HepG2 (cell line): Measurements from ENCODE around the gene TAS2R4. TPM values are rescaled to one million over a fixed set of nuclear protein-coding genes. Genes with fewer than 3 reads are reported as not detected.

ENCODE experiments used
- ATF3 ChIP-seq: sonication (generic); formaldehyde crosslinking; IDR thresholded peaks from 2 replicates; pipeline ENCODE4 v1.4.0; 2020; ENCODE audit warnings: missing genetic modification reagents
- ATF4 ChIP-seq, 2 experiments: fragments of 450-650 bp in 1 of 2; sonication (generic) in 1 of 2; formaldehyde crosslinking; IDR thresholded peaks; 2 replicates each; pipeline versions ENCODE4 v1.5.0 to v1.8.0; 2020 to 2022; ENCODE audit warnings: mild to moderate bottlenecking in 1 of 2, missing genetic modification reagents in 1 of 2
- CEBPB ChIP-seq: IDR thresholded peaks from 2 replicates; pipeline ENCODE4 v1.6.1; 2011; ENCODE audit warnings: low read depth, low read length, improper control_type of control experiment, borderline replicate concordance
- LBX2 ChIP-seq: sonication (generic); formaldehyde crosslinking; IDR thresholded peaks from 2 replicates; pipeline ENCODE4 v1.5.0; 2020; ENCODE audit warnings: missing genetic modification reagents, mild to moderate bottlenecking, borderline replicate concordance
- RBAK ChIP-seq: sonication (generic); formaldehyde crosslinking; IDR thresholded peaks from 2 replicates; pipeline ENCODE4 v1.5.1; 2020; ENCODE audit warnings: mild to moderate bottlenecking, missing genetic modification reagents
- RBFOX2 ChIP-seq: fragments of 200-400 bp; formaldehyde crosslinking; IDR thresholded peaks from 2 replicates; pipeline ENCODE4 v1.6.1; 2017; ENCODE audit warnings: low read depth, mild to moderate bottlenecking, low read length
- SRSF9 ChIP-seq: fragments of 200-400 bp; formaldehyde crosslinking; IDR thresholded peaks from 2 replicates; pipeline ENCODE4 v1.6.1; 2018; ENCODE audit warnings: borderline replicate concordance, mild to moderate bottlenecking, low read depth, low read length; ENCODE audit not compliant: insufficient read depth, poor library complexity, severe bottlenecking
- TBX3 ChIP-seq: fragments of 450-650 bp; IDR thresholded peaks from 2 replicates; pipeline ENCODE4 v1.6.1; 2017; ENCODE audit warnings: antibody characterized with exemption, mild to moderate bottlenecking, inconsistent platforms, borderline replicate concordance
- ZBTB7B ChIP-seq: sonication (generic); formaldehyde crosslinking; IDR thresholded peaks from 2 replicates; pipeline ENCODE4 v1.4.0; 2020; ENCODE audit warnings: missing genetic modification reagents
- ZNF597 ChIP-seq: sonication (generic); formaldehyde crosslinking; IDR thresholded peaks from 2 replicates; pipeline ENCODE4 v1.5.0; 2020; ENCODE audit warnings: missing genetic modification reagents
- ZNF598 ChIP-seq: sonication (generic); formaldehyde crosslinking; IDR thresholded peaks from 2 replicates; pipeline ENCODE4 v1.5.1; 2020; ENCODE audit warnings: mild to moderate bottlenecking, missing genetic modification reagents, borderline replicate concordance
- ZNF709 ChIP-seq: sonication (generic); formaldehyde crosslinking; IDR thresholded peaks from 2 replicates; pipeline ENCODE4 v1.5.0; 2020; ENCODE audit warnings: mild to moderate bottlenecking, missing genetic modification reagents
- polyA plus RNA-seq, 8 experiments: library from polyadenylated mRNA; depleted of rRNA in 3 of 8; stranded (reverse) in 7 of 8; unstranded in 1 of 8; fragments of >200 nt; fragmentation: Illumina TruSeq in 4 of 8; extraction: Trizol in 4 of 8; gene quantifications; 2 replicates each; pipeline versions ENCODE4 v1.2.1 to v1.2.3, GENCODE V29; 2011 to 2016; ENCODE audit warnings: low read depth in 4 of 8, missing spikeins in 1 of 8, mixed read lengths in 1 of 8; ENCODE audit not compliant: insufficient read depth in 1 of 8
- total RNA-seq, 5 experiments: library from RNA; depleted of rRNA; stranded (reverse); fragments of >200 nt; fragmentation: Illumina TruSeq; extraction: Trizol; gene quantifications; 2 replicates each; pipeline ENCODE4 v1.2.3, GENCODE V29; 2016; ENCODE audit warnings: low read depth in 1 of 5

The TAS2R4 gene
- total and polyA plus RNA-seq, 2 of the 13 experiments (the other 11 are each of a cell fraction or from before 2014, with no cell fraction given): 0.71 to 0.80 TPM

GRCh38 chr7:141737118-141737835 lies 39.2 kb upstream of the TAS2R4 start (continued):
- 0 out of 2 replicates have a peak, but pooled peaks have one; percentile 29 for TF ChIP-seq ATF3 (CRISPR knock-in tag)
- no peak for TF ChIP-seq TBX3
- TF ChIP-seq RBAK: no peak
- TF ChIP-seq ZNF709 (CRISPR knock-in tag): no peak
- TF ChIP-seq ZBTB7B (CRISPR knock-in tag): no peak
- no peak for TF ChIP-seq SRSF9
- TF ChIP-seq CEBPB: peak; percentile 82; the same call in 1 of the 2 replicates
- TF ChIP-seq ATF4 (CRISPR knock-in tag; IDR thresholded peaks at IDR 0.05): peak in 1 of 2 experiments; percentile 60; a peak in 1 of 4 replicates
- no peak for TF ChIP-seq ZNF598 (CRISPR knock-in tag)
- no peak for TF ChIP-seq RBFOX2
- TF ChIP-seq ZNF597: no peak
- no peak for TF ChIP-seq LBX2 (CRISPR knock-in tag)
